GM23338 (cell line): ENCODE measurements around the gene PLD1. TPM values are rescaled to one million over a fixed set of nuclear protein-coding genes. Genes with fewer than 3 reads are reported as not detected.

Experiments used
- ATAC-seq: fragments of 200-7000 bp; cut with Tn5 transposase; 3 replicates; pipeline ENCODE4 v1.9.1; 2020
- DNase-seq: peaks from one replicate; pipeline ENCODE4 v3.0.0-alpha.2; 2015; ENCODE audit warnings: low spot score
- H2AFZ ChIP-seq: fragments of 200-600 bp; sonication (generic); 2 replicates; pipeline ENCODE4 v1.8.0; 2016; ENCODE audit warnings: antibody characterized with exemption, mild to moderate bottlenecking, moderate library complexity
- H3F3A ChIP-seq: fragments of 200-600 bp; sonication (generic); replicated peaks from 2 replicates; pipeline ENCODE4 v1.8.0; 2017; ENCODE audit warnings: antibody characterized with exemption, mixed run types, low read depth
- H3K27ac ChIP-seq: fragments of 200-600 bp; sonication (generic); 2 replicates; pipeline ENCODE4 v1.6.1; 2016; ENCODE audit warnings: low read depth
- H3K27me3 ChIP-seq: fragments of 200-600 bp; sonication (generic); 2 replicates; pipeline ENCODE4 v1.8.0; 2016; ENCODE audit warnings: mild to moderate bottlenecking, mixed run types, moderate library complexity; ENCODE audit not compliant: insufficient read depth
- H3K36me3 ChIP-seq: fragments of 200-600 bp; sonication (generic); 2 replicates; pipeline ENCODE4 v1.8.0; 2016; ENCODE audit warnings: mild to moderate bottlenecking; ENCODE audit not compliant: insufficient read depth
- H3K4me1 ChIP-seq: fragments of 200-600 bp; sonication (generic); 2 replicates; pipeline ENCODE4 v1.8.0; 2016; ENCODE audit warnings: mild to moderate bottlenecking, moderate library complexity; ENCODE audit not compliant: insufficient read depth
- H3K4me2 ChIP-seq: fragments of 200-600 bp; sonication (generic); 2 replicates; pipeline ENCODE4 v1.7.1; 2017; ENCODE audit warnings: mixed run types
- H3K4me3 ChIP-seq: fragments of 200-600 bp; sonication (generic); 2 replicates; pipeline ENCODE4 v1.6.1; 2016; ENCODE audit warnings: mixed run types
- H3K79me2 ChIP-seq: fragments of 200-600 bp; sonication (generic); replicated peaks from 2 replicates; pipeline ENCODE4 v1.8.0; 2017; ENCODE audit warnings: mild to moderate bottlenecking; ENCODE audit not compliant: insufficient read depth
- H3K9me2 ChIP-seq: fragments of 200-600 bp; sonication (generic); 2 replicates; pipeline ENCODE4 v1.8.0; 2017; ENCODE audit not compliant: insufficient read depth
- H4K20me1 ChIP-seq: fragments of 200-600 bp; sonication (generic); replicated peaks from 2 replicates; pipeline ENCODE4 v1.8.0; 2017; ENCODE audit warnings: mild to moderate bottlenecking; ENCODE audit not compliant: insufficient read depth
- H3K27ac Mint-ChIP-seq: 2 replicates; pipeline ENCODE4 v1.8.0; 2020; ENCODE audit warnings: inconsistent platforms, mild to moderate bottlenecking, moderate library complexity, mixed read lengths
- H3K27me3 Mint-ChIP-seq: 3 replicates; pipeline ENCODE4 v1.8.0; 2022; ENCODE audit warnings: low read depth, mild to moderate bottlenecking, moderate library complexity, mixed read lengths, inconsistent platforms; ENCODE audit not compliant: insufficient read depth, poor library complexity
- H3K36me3 Mint-ChIP-seq: 3 replicates; pipeline ENCODE4 v1.8.0; 2021; ENCODE audit warnings: low read depth, mild to moderate bottlenecking, inconsistent platforms, moderate library complexity, mixed read lengths
- H3K4me1 Mint-ChIP-seq: 3 replicates; pipeline ENCODE4 v1.8.0; 2020; ENCODE audit warnings: mild to moderate bottlenecking, inconsistent platforms, mixed read lengths
- H3K4me3 Mint-ChIP-seq: 3 replicates; pipeline ENCODE4 v1.8.0; 2021; ENCODE audit warnings: moderate library complexity, mild to moderate bottlenecking, inconsistent platforms, mixed read lengths
- H3K9me3 Mint-ChIP-seq: 3 replicates; pipeline ENCODE4 v1.8.0; 2020; ENCODE audit warnings: moderate library complexity, mild to moderate bottlenecking, inconsistent platforms, mixed read lengths
- CREB1 ChIP-seq: fragments of 250-450 bp; sonication (Bioruptor Pico); IDR thresholded peaks from 2 replicates; pipeline ENCODE4 v1.5.0; 2020; ENCODE audit warnings: low read depth, mild to moderate bottlenecking, moderate library complexity
- ETS1 ChIP-seq: IDR thresholded peaks from 2 replicates; pipeline ENCODE4 v1.6.1; 2016; ENCODE audit warnings: antibody characterized with exemption
- EZH2 ChIP-seq: fragments of 200-600 bp; sonication (generic); IDR thresholded peaks from one replicate; pipeline ENCODE4 v1.8.0; 2017; ENCODE audit warnings: antibody characterized with exemption, mild to moderate bottlenecking, low read depth; ENCODE audit not compliant: unreplicated experiment
- EZH2phosphoT487 ChIP-seq: fragments of 200-600 bp; sonication (generic); IDR thresholded peaks from one replicate; pipeline ENCODE4 v1.8.1; 2018; ENCODE audit warnings: antibody characterized with exemption; ENCODE audit not compliant: unreplicated experiment
- JUNB ChIP-seq: IDR thresholded peaks from one replicate; pipeline ENCODE4 v1.6.1; 2016; ENCODE audit warnings: antibody characterized with exemption; ENCODE audit not compliant: unreplicated experiment
- POLR2AphosphoS5 ChIP-seq: IDR thresholded peaks from 2 replicates; pipeline ENCODE4 v1.6.1; 2016; ENCODE audit warnings: antibody characterized with exemption, low read depth
- ZNF114 ChIP-seq: fragments of 250-450 bp; sonication (Bioruptor Pico); IDR thresholded peaks from 2 replicates; pipeline ENCODE4 v1.5.0; 2020; ENCODE audit warnings: mild to moderate bottlenecking, moderate library complexity
- ZNF462 ChIP-seq: fragments of 250-450 bp; sonication (Bioruptor Pico); IDR thresholded peaks from 2 replicates; pipeline ENCODE4 v1.5.0; 2020; ENCODE audit warnings: mild to moderate bottlenecking, moderate library complexity
- polyA plus RNA-seq: library from polyadenylated mRNA; unstranded; fragments of >200 nt; fragmentation: Nextera tagmentation; extraction: Ambion mirVana; gene quantifications from 2 replicates; pipeline ENCODE4 v1.2.1, GENCODE V29; 2016
- total RNA-seq: library from RNA; depleted of rRNA; stranded (reverse); fragments of >200 nt; shearing (Covaris generic); gene quantifications from 2 replicates; pipeline ENCODE4 v1.2.3, GENCODE V29; 2014

PLD1 gene
- total and polyA plus RNA-seq, 2 experiments from 2014 or later, result 1.4 to 2.2 TPM

- H3K4me1 Mint-ChIP-seq, result peaks cover 27% of the 10 kb centered on the region
- H3K9me2 ChIP-seq, result 0 out of 2 replicates have a peak, but pooled peaks cover 4% of the 10 kb centered on the region
- H3K4me1 ChIP-seq, result peaks cover 17% of the 10 kb centered on the region
- ATAC-seq (no peak), DNase-seq (no peak)
- H3K4me3 Mint-ChIP-seq, result no peak overlapping the region
- no peak overlapping the region for H3K27ac ChIP-seq
- no peak for TF ChIP-seq JUNB
- no peak for TF ChIP-seq EZH2
- no peak for TF ChIP-seq ZNF114 (CRISPR knock-in tag)
- no peak for TF ChIP-seq ETS1
- TF ChIP-seq POLR2AphosphoS5, result no peak
- no peak for TF ChIP-seq EZH2phosphoT487
- TF ChIP-seq CREB1 (CRISPR knock-in tag), result no peak
- TF ChIP-seq ZNF462 (CRISPR knock-in tag), result no peak
- H3K4me2 ChIP-seq, result no peak overlapping the region
- peaks cover 2% of the 10 kb centered on the region for H3K27me3 Mint-ChIP-seq
- H3K27me3 ChIP-seq, result no peaks in the 10 kb centered on the region
- no peaks in the 10 kb centered on the region for H3F3A ChIP-seq
- H3K79me2 ChIP-seq, result no peaks in the 10 kb centered on the region
- no peaks in the 10 kb centered on the region for H4K20me1 ChIP-seq
- no peak overlapping the region for H2AFZ ChIP-seq
- H3K9me3 Mint-ChIP-seq, result no peaks in the 10 kb centered on the region
- no peak overlapping the region for H3K4me3 ChIP-seq
- no peaks in the 10 kb centered on the region for H3K36me3 ChIP-seq
- no peaks in the 10 kb centered on the region for H3K36me3 Mint-ChIP-seq
- H3K27ac Mint-ChIP-seq, result no peak overlapping the region
These were observed 18.9 kb upstream of the PLD1 start for GRCh38 chr3:171828902-171829770.
